GM23338 (cell line): ENCODE results near the gene PCNX1. TPM values are rescaled to one million over a fixed set of nuclear protein-coding genes. Genes with fewer than 3 reads are reported as not detected.

Experiments used
- ATAC-seq: fragments of 200-7000 bp; cut with Tn5 transposase; 3 replicates; pipeline ENCODE4 v1.9.1; 2020
- DNase-seq: peaks from one replicate; pipeline ENCODE4 v3.0.0-alpha.2; 2015; ENCODE audit warnings: low spot score
- H2AFZ ChIP-seq: fragments of 200-600 bp; sonication (generic); 2 replicates; pipeline ENCODE4 v1.8.0; 2016; ENCODE audit warnings: antibody characterized with exemption, mild to moderate bottlenecking, moderate library complexity
- H3F3A ChIP-seq: fragments of 200-600 bp; sonication (generic); replicated peaks from 2 replicates; pipeline ENCODE4 v1.8.0; 2017; ENCODE audit warnings: antibody characterized with exemption, mixed run types, low read depth
- H3K27ac ChIP-seq: fragments of 200-600 bp; sonication (generic); 2 replicates; pipeline ENCODE4 v1.6.1; 2016; ENCODE audit warnings: low read depth
- H3K27me3 ChIP-seq: fragments of 200-600 bp; sonication (generic); 2 replicates; pipeline ENCODE4 v1.8.0; 2016; ENCODE audit warnings: mild to moderate bottlenecking, mixed run types, moderate library complexity; ENCODE audit not compliant: insufficient read depth
- H3K36me3 ChIP-seq: fragments of 200-600 bp; sonication (generic); 2 replicates; pipeline ENCODE4 v1.8.0; 2016; ENCODE audit warnings: mild to moderate bottlenecking; ENCODE audit not compliant: insufficient read depth
- H3K4me1 ChIP-seq: fragments of 200-600 bp; sonication (generic); 2 replicates; pipeline ENCODE4 v1.8.0; 2016; ENCODE audit warnings: mild to moderate bottlenecking, moderate library complexity; ENCODE audit not compliant: insufficient read depth
- H3K4me2 ChIP-seq: fragments of 200-600 bp; sonication (generic); 2 replicates; pipeline ENCODE4 v1.7.1; 2017; ENCODE audit warnings: mixed run types
- H3K4me3 ChIP-seq: fragments of 200-600 bp; sonication (generic); 2 replicates; pipeline ENCODE4 v1.6.1; 2016; ENCODE audit warnings: mixed run types
- H3K79me2 ChIP-seq: fragments of 200-600 bp; sonication (generic); replicated peaks from 2 replicates; pipeline ENCODE4 v1.8.0; 2017; ENCODE audit warnings: mild to moderate bottlenecking; ENCODE audit not compliant: insufficient read depth
- H3K9me2 ChIP-seq: fragments of 200-600 bp; sonication (generic); 2 replicates; pipeline ENCODE4 v1.8.0; 2017; ENCODE audit not compliant: insufficient read depth
- H4K20me1 ChIP-seq: fragments of 200-600 bp; sonication (generic); replicated peaks from 2 replicates; pipeline ENCODE4 v1.8.0; 2017; ENCODE audit warnings: mild to moderate bottlenecking; ENCODE audit not compliant: insufficient read depth
- H3K27ac Mint-ChIP-seq: 2 replicates; pipeline ENCODE4 v1.8.0; 2020; ENCODE audit warnings: inconsistent platforms, mild to moderate bottlenecking, moderate library complexity, mixed read lengths
- H3K27me3 Mint-ChIP-seq: 3 replicates; pipeline ENCODE4 v1.8.0; 2022; ENCODE audit warnings: low read depth, mild to moderate bottlenecking, moderate library complexity, mixed read lengths, inconsistent platforms; ENCODE audit not compliant: insufficient read depth, poor library complexity
- H3K36me3 Mint-ChIP-seq: 3 replicates; pipeline ENCODE4 v1.8.0; 2021; ENCODE audit warnings: low read depth, mild to moderate bottlenecking, inconsistent platforms, moderate library complexity, mixed read lengths
- H3K4me1 Mint-ChIP-seq: 3 replicates; pipeline ENCODE4 v1.8.0; 2020; ENCODE audit warnings: mild to moderate bottlenecking, inconsistent platforms, mixed read lengths
- H3K4me3 Mint-ChIP-seq: 3 replicates; pipeline ENCODE4 v1.8.0; 2021; ENCODE audit warnings: moderate library complexity, mild to moderate bottlenecking, inconsistent platforms, mixed read lengths
- H3K9me3 Mint-ChIP-seq: 3 replicates; pipeline ENCODE4 v1.8.0; 2020; ENCODE audit warnings: moderate library complexity, mild to moderate bottlenecking, inconsistent platforms, mixed read lengths
- EZH2 ChIP-seq: fragments of 200-600 bp; sonication (generic); IDR thresholded peaks from one replicate; pipeline ENCODE4 v1.8.0; 2017; ENCODE audit warnings: antibody characterized with exemption, mild to moderate bottlenecking, low read depth; ENCODE audit not compliant: unreplicated experiment
- EZH2phosphoT487 ChIP-seq: fragments of 200-600 bp; sonication (generic); IDR thresholded peaks from one replicate; pipeline ENCODE4 v1.8.1; 2018; ENCODE audit warnings: antibody characterized with exemption; ENCODE audit not compliant: unreplicated experiment
- JUNB ChIP-seq: IDR thresholded peaks from one replicate; pipeline ENCODE4 v1.6.1; 2016; ENCODE audit warnings: antibody characterized with exemption; ENCODE audit not compliant: unreplicated experiment
- NANOG ChIP-seq: IDR thresholded peaks from 2 replicates; pipeline ENCODE4 v1.6.1; 2016; ENCODE audit warnings: antibody characterized with exemption, borderline replicate concordance
- STAT1 ChIP-seq: IDR thresholded peaks from one replicate; pipeline ENCODE4 v1.6.1; 2016; ENCODE audit warnings: antibody characterized with exemption; ENCODE audit not compliant: unreplicated experiment
- ZNF114 ChIP-seq: fragments of 250-450 bp; sonication (Bioruptor Pico); IDR thresholded peaks from 2 replicates; pipeline ENCODE4 v1.5.0; 2020; ENCODE audit warnings: mild to moderate bottlenecking, moderate library complexity
- ZNF331 ChIP-seq: fragments of 250-450 bp; sonication (Bioruptor Pico); IDR thresholded peaks from 2 replicates; pipeline ENCODE4 v1.5.0; 2020; ENCODE audit warnings: low read depth, mild to moderate bottlenecking, moderate library complexity
- polyA plus RNA-seq: library from polyadenylated mRNA; unstranded; fragments of >200 nt; fragmentation: Nextera tagmentation; extraction: Ambion mirVana; gene quantifications from 2 replicates; pipeline ENCODE4 v1.2.1, GENCODE V29; 2016
- total RNA-seq: library from RNA; depleted of rRNA; stranded (reverse); fragments of >200 nt; shearing (Covaris generic); gene quantifications from 2 replicates; pipeline ENCODE4 v1.2.3, GENCODE V29; 2014
- TF ChIP-seq, protein P1 (sequence below): IDR thresholded peaks from 2 replicates; pipeline ENCODE4 v1.6.1; 2016; ENCODE audit warnings: antibody characterized with exemption
- TF ChIP-seq, protein P2 (sequence below), 2 experiments: fragments of 200-600 bp in 1 of 2; sonication (generic) in 1 of 2; conservative IDR thresholded peaks; 2 replicates each; pipeline versions ENCODE4 v1.5.1 to v1.6.1; 2016 to 2017; ENCODE audit warnings: antibody characterized with exemption in 2 of 2, low read depth in 2 of 2, mild to moderate bottlenecking in 2 of 2, moderate library complexity in 1 of 2
- TF ChIP-seq, protein P3 (sequence below): fragments of 250-450 bp; sonication (Bioruptor Pico); IDR thresholded peaks from 2 replicates; pipeline ENCODE4 v1.5.0; 2020; ENCODE audit warnings: mild to moderate bottlenecking, moderate library complexity
- TF ChIP-seq, protein P4 (sequence below): IDR thresholded peaks from one replicate; pipeline ENCODE4 v1.6.1; 2018; ENCODE audit warnings: antibody characterized with exemption; ENCODE audit not compliant: unreplicated experiment

The PCNX1 gene
- total and polyA plus RNA-seq, 2 experiments from 2014 or later, result 19.4 to 53.1 TPM

DNA sequence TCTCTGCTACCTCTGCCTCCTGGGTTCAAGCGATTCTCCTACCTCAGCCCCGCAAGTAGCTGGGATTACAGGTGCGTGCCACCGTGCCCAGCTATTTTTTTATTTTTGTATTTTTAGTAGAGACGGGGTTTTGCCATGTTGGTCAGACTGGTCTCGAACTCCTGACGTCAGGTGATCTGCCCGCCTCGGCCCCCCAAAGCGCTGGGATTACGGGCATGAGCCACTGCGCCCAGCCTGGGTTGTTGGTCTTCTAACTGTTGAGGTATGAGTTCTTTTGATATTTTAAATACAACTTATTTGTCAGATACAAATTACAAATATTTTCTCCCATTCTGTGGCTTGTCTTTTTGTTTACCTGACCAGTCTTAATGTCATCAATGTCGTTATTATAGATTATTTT lies 95.9 kb downstream of the PCNX1 start (continued):
- TF ChIP-seq, protein P1, sequence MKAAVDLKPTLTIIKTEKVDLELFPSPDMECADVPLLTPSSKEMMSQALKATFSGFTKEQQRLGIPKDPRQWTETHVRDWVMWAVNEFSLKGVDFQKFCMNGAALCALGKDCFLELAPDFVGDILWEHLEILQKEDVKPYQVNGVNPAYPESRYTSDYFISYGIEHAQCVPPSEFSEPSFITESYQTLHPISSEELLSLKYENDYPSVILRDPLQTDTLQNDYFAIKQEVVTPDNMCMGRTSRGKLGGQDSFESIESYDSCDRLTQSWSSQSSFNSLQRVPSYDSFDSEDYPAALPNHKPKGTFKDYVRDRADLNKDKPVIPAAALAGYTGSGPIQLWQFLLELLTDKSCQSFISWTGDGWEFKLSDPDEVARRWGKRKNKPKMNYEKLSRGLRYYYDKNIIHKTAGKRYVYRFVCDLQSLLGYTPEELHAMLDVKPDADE, result no peak
- TF ChIP-seq ZNF331 (CRISPR knock-in tag) (no peak), STAT1 (no peak), EZH2phosphoT487 (no peak)
- TF ChIP-seq, protein P2, sequence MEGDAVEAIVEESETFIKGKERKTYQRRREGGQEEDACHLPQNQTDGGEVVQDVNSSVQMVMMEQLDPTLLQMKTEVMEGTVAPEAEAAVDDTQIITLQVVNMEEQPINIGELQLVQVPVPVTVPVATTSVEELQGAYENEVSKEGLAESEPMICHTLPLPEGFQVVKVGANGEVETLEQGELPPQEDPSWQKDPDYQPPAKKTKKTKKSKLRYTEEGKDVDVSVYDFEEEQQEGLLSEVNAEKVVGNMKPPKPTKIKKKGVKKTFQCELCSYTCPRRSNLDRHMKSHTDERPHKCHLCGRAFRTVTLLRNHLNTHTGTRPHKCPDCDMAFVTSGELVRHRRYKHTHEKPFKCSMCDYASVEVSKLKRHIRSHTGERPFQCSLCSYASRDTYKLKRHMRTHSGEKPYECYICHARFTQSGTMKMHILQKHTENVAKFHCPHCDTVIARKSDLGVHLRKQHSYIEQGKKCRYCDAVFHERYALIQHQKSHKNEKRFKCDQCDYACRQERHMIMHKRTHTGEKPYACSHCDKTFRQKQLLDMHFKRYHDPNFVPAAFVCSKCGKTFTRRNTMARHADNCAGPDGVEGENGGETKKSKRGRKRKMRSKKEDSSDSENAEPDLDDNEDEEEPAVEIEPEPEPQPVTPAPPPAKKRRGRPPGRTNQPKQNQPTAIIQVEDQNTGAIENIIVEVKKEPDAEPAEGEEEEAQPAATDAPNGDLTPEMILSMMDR (conservative IDR thresholded peaks at IDR 0.05; ENCODE audit: low read depth in 2 of 2), result no peak

DNA sequence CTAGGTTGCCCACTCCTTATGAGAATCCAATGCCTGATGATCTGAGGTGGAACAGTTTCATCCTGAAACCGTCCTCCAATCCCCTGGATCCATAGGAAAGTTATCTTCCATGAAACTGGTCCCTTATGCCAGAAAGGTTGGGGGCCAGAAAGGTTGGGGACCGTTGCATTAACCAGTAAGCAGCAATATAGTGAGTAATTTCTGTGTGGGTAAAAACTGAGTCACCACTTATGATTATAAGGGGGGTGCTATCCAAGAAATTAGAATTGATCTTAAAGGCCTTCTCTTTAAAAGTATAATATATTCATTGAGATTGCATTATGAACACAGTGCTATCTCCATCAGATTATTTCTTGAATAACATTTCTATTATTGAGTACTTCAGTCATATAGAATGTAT lies 97.2 kb downstream of the PCNX1 start:
- Histone ChIP-seq H3F3A (no peaks in the 10 kb centered on the region), H4K20me1 (peaks cover 5% of the 10 kb centered on the region; the same call in 1 of the 2 replicates), H3K27ac (no peak overlapping the region), H3K4me3 (no peak overlapping the region), H3K4me1 (no peaks in the 10 kb centered on the region), H2AFZ (no peak overlapping the region), H3K4me2 (no peak overlapping the region), H3K79me2 (no peaks in the 10 kb centered on the region), H3K27me3 (no peaks in the 10 kb centered on the region), H3K36me3 (no peaks in the 10 kb centered on the region), H3K9me2 (no peaks in the 10 kb centered on the region)
- Mint-ChIP-seq H3K36me3 (peaks cover 8% of the 10 kb centered on the region; the same call in 2 of the 3 replicates), H3K4me1 (peaks cover 11% of the 10 kb centered on the region; the same call in 2 of the 3 replicates), H3K27me3 (no peaks in the 10 kb centered on the region), H3K9me3 (no peaks in the 10 kb centered on the region), H3K4me3 (no peak overlapping the region), H3K27ac (no peak overlapping the region)
- DNase-seq, result no peak
- no peak for ATAC-seq
- TF ChIP-seq, protein P3, sequence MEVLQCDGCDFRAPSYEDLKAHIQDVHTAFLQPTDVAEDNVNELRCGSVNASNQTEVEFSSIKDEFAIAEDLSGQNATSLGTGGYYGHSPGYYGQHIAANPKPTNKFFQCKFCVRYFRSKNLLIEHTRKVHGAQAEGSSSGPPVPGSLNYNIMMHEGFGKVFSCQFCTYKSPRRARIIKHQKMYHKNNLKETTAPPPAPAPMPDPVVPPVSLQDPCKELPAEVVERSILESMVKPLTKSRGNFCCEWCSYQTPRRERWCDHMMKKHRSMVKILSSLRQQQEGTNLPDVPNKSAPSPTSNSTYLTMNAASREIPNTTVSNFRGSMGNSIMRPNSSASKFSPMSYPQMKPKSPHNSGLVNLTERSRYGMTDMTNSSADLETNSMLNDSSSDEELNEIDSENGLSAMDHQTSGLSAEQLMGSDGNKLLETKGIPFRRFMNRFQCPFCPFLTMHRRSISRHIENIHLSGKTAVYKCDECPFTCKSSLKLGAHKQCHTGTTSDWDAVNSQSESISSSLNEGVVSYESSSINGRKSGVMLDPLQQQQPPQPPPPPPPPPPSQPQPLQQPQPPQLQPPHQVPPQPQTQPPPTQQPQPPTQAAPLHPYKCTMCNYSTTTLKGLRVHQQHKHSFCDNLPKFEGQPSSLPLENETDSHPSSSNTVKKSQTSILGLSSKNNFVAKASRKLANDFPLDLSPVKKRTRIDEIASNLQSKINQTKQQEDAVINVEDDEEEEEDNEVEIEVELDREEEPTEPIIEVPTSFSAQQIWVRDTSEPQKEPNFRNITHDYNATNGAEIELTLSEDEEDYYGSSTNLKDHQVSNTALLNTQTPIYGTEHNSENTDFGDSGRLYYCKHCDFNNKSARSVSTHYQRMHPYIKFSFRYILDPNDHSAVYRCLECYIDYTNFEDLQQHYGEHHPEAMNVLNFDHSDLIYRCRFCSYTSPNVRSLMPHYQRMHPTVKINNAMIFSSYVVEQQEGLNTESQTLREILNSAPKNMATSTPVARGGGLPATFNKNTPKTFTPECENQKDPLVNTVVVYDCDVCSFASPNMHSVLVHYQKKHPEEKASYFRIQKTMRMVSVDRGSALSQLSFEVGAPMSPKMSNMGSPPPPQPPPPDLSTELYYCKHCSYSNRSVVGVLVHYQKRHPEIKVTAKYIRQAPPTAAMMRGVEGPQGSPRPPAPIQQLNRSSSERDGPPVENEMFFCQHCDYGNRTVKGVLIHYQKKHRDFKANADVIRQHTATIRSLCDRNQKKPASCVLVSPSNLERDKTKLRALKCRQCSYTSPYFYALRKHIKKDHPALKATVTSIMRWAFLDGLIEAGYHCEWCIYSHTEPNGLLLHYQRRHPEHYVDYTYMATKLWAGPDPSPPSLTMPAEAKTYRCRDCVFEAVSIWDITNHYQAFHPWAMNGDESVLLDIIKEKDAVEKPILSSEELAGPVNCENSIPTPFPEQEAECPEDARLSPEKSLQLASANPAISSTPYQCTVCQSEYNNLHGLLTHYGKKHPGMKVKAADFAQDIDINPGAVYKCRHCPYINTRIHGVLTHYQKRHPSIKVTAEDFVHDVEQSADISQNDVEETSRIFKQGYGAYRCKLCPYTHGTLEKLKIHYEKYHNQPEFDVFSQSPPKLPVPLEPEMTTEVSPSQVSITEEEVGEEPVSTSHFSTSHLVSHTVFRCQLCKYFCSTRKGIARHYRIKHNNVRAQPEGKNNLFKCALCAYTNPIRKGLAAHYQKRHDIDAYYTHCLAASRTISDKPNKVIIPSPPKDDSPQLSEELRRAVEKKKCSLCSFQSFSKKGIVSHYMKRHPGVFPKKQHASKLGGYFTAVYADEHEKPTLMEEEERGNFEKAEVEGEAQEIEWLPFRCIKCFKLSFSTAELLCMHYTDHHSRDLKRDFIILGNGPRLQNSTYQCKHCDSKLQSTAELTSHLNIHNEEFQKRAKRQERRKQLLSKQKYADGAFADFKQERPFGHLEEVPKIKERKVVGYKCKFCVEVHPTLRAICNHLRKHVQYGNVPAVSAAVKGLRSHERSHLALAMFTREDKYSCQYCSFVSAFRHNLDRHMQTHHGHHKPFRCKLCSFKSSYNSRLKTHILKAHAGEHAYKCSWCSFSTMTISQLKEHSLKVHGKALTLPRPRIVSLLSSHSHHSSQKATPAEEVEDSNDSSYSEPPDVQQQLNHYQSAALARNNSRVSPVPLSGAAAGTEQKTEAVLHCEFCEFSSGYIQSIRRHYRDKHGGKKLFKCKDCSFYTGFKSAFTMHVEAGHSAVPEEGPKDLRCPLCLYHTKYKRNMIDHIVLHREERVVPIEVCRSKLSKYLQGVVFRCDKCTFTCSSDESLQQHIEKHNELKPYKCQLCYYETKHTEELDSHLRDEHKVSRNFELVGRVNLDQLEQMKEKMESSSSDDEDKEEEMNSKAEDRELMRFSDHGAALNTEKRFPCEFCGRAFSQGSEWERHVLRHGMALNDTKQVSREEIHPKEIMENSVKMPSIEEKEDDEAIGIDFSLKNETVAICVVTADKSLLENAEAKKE, result no peak
- TF ChIP-seq JUNB (no peak), ZNF331 (CRISPR knock-in tag) (no peak), ZNF114 (no peak), NANOG (no peak), EZH2phosphoT487 (no peak), STAT1 (no peak), EZH2 (no peak)
- TF ChIP-seq, protein P4, sequence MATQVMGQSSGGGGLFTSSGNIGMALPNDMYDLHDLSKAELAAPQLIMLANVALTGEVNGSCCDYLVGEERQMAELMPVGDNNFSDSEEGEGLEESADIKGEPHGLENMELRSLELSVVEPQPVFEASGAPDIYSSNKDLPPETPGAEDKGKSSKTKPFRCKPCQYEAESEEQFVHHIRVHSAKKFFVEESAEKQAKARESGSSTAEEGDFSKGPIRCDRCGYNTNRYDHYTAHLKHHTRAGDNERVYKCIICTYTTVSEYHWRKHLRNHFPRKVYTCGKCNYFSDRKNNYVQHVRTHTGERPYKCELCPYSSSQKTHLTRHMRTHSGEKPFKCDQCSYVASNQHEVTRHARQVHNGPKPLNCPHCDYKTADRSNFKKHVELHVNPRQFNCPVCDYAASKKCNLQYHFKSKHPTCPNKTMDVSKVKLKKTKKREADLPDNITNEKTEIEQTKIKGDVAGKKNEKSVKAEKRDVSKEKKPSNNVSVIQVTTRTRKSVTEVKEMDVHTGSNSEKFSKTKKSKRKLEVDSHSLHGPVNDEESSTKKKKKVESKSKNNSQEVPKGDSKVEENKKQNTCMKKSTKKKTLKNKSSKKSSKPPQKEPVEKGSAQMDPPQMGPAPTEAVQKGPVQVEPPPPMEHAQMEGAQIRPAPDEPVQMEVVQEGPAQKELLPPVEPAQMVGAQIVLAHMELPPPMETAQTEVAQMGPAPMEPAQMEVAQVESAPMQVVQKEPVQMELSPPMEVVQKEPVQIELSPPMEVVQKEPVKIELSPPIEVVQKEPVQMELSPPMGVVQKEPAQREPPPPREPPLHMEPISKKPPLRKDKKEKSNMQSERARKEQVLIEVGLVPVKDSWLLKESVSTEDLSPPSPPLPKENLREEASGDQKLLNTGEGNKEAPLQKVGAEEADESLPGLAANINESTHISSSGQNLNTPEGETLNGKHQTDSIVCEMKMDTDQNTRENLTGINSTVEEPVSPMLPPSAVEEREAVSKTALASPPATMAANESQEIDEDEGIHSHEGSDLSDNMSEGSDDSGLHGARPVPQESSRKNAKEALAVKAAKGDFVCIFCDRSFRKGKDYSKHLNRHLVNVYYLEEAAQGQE, result no peak
- TF ChIP-seq, protein P1, result no peak
